Right ventricle myocardium superior (tissue), 1 donor: ENCODE results near the gene MAP3K3. TPM values are rescaled to one million over a fixed set of nuclear protein-coding genes. Genes with fewer than 3 reads are reported as not detected.

Source experiments
- ATAC-seq: fragments of 200-7000 bp; cut with Tn5 transposase; one replicate; pipeline ENCODE4 v1.9.1; 2020; ENCODE audit warnings: mild to moderate bottlenecking; ENCODE audit not compliant: poor library complexity
- DNase-seq: peaks from one replicate; pipeline ENCODE4 v3.0.0-alpha.2; 2020
- intact Hi-C: fragments of 100-400 bp; cut with DNase I; formaldehyde crosslinking; loops from one replicate; pipeline ENCODE4 v1.11.2; 2022
- long read RNA-seq: library from polyadenylated mRNA; unstranded; transcript quantifications from one replicate; pipeline ENCODE4 v2.0.0, GENCODE V29; 2021
- total RNA-seq: library from RNA; stranded (reverse); fragmentation: NEBNext Ultra II Directional; extraction: Animal tissue kit (Norgen Biotek cat#: 25700); gene quantifications from one replicate; pipeline ENCODE4 v1.2.1, GENCODE V29; 2021
- donor health status: DM: no; HTN: yes; CAD: no; lungs with severe emphysema.

Gene MAP3K3
- total RNA-seq, result 31.3 TPM
- long read RNA-seq, full-length matches to known transcripts, result 36 of 73 reads
- long read RNA-seq, partial matches to known transcripts, result 29 of 73 reads
- long read RNA-seq, other reads (novel, unspliced or antisense), result 8 of 73 reads

- intact Hi-C loops, result no loop called here
- ATAC-seq, result peak; percentile 95
These were observed at the start of gene MAP3K3 for GRCh38 chr17:63621684-63622573. TSS of gene MAP3K3 (plus strand) at chr17:63622417. CDS start at chr17:63622760, 343 bp downstream.

DNA sequence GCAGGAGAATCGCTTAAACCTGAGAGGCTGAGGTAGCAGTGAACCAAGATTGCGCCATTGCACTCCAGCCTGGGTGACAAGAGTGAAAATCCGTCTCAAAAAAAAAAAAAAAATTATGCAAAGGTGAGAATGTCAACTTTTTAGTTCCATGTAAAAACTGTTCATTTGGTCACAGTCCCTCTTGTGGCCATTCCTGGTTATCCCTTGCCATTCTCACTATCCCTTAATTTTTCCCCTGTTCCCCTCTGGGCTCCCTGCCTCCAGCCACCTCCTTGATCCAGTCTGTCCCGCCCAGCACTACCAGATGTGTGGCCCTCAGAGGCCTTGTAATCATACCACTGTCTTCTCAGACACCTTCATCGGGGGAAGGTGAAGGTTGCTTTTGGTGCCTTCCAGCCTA, 48.6 kb upstream of the MAP3K3 start:
- intact Hi-C loops, result no loop called here
- ATAC-seq (no peak), DNase-seq (no peak)

More at GRCh38 chr17:63621684-63622573, at the start of gene MAP3K3:
- DNase-seq, result peak; percentile 99

DNA sequence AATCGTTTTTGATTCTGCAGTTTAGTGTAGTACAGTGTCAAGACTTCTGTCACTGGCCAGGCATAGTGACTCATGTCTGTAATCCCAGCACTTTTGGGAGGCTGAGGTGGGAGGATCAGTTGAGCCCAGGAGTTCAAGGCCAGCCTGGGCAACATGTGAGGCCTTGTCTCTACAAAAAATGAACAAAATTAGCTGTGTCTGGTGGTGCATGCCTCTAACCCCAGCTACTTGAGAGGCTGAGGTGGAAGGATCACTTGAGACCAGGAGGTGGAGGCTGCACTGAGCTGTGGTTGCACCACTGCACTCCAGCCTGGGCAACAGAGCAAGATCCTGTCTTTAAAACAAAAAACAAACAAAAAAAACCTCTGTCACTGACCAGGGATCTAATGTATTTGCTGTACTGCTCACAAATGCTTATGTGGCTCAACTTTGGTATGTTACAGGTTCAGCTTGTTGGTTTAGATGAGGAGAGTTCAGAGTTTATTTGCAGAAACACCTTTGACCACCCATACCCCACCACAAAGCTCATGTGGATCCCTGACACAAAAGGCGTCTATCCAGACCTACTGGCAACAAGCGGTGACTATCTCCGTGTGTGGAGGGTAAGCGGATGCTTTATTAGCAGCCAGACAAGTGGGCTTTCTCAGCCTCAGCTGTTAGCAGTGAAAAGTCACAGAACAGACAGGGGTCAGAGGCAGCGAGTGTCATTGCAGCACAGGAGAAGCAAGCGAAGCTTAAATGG, 44.0 kb upstream of the MAP3K3 start:
- DNase-seq (no peak), ATAC-seq (no peak)
- intact Hi-C loops, result no loop called here

- intact Hi-C loops, result no loop called here
- no peak for ATAC-seq
- no peak for DNase-seq
These were observed 43.5 kb upstream of the MAP3K3 start for GRCh38 chr17:63578769-63579111.

- DNase-seq, result no peak
- intact Hi-C loops, result no loop called here
- no peak for ATAC-seq
These were observed 42.6 kb upstream of the MAP3K3 start for GRCh38 chr17:63579633-63580032.

- DNase-seq (no peak), ATAC-seq (no peak)
- intact Hi-C loops, result no loop called here
These were observed 34.4 kb upstream of the MAP3K3 start for GRCh38 chr17:63587770-63588169.

GRCh38 chr17:63588797-63589196, 33.4 kb upstream of the MAP3K3 start:
- ATAC-seq (no peak), DNase-seq (no peak)
- intact Hi-C loops, result no loop called here

DNA sequence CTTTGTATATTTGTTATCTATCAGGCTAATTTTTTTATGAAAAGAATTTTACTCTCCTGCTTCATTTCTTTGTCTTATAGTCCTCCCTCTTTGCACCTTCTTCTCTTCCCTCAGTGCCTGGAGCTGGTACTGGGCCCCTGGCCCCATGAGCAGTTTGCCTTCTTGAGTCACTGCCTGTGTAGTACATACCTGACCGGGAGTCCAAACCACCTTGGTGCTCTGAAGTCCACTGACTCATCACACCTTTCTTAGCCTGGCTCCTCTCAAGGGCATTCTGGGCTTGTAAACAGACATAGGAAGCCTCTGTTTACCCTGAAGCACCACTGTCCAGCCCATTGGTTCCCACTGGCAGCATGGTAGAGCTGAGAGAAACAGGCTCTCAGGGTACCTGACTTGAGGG, 32.6 kb upstream of the MAP3K3 start:
- intact Hi-C loops, result no loop called here
- ATAC-seq (no peak), DNase-seq (no peak)

- ATAC-seq (no peak), DNase-seq (no peak)
- intact Hi-C loops, result no loop called here
These were observed 29.4 kb upstream of the MAP3K3 start for GRCh38 chr17:63592797-63593196.

DNA sequence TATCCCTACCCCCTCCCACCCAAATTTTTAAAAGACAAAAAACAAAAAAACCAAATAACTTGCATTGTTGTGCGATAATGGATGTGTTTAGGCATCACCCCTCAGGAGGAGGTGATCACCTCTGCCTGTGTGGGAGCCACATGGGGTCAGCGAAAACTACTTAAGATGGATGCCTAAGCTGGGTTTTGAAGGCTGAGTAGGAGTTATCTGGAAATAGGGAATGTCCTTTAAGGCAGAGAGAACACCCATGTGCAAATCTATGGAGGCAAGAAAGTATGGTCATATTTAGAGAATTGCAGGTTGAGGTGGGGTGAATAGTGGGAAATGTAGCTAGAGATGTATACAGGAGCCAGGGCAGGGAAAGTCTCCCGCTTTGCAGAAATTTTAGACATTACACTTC, 27.1 kb upstream of the MAP3K3 start:
- ATAC-seq (no peak), DNase-seq (no peak)
- intact Hi-C loops, result no loop called here

GRCh38 chr17:63596856-63597586, 25.2 kb upstream of the MAP3K3 start:
- intact Hi-C loops, result no loop called here
- no peak for DNase-seq
- ATAC-seq, result no peak

DNA sequence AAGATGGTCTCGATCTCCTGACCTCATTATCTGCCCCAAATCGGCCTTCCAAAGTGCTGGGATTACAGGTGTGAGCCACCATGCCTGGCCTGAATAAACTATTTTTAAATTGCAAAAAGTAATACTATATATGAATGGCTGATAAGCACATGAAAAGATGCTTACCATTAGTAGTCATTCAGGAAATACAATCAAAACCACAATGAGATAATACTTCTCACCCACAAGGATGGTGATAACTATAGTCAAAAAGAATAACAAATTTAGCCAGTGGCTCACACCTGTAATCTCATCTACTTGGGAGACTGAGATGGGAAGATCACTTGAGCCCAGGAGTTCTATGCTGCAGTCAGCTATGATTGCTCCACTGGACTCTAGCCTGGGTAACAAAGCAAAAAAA, 23.9 kb upstream of the MAP3K3 start:
- intact Hi-C loops, result no loop called here
- DNase-seq, result no peak
- ATAC-seq, result no peak

GRCh38 chr17:63600569-63601438, 21.4 kb upstream of the MAP3K3 start, which contains the start of gene TACO1:
TSS of gene TACO1 (plus strand) at chr17:63600895. CDS start at chr17:63601084, 189 bp downstream.
- intact Hi-C loops, result no loop called here
- DNase-seq (peak; percentile 86), ATAC-seq (peak; percentile 98)

- DNase-seq (no peak), ATAC-seq (peak; percentile 18)
- intact Hi-C loops, result no loop called here
These were observed 20.5 kb upstream of the MAP3K3 start for GRCh38 chr17:63601439-63602371.

DNA sequence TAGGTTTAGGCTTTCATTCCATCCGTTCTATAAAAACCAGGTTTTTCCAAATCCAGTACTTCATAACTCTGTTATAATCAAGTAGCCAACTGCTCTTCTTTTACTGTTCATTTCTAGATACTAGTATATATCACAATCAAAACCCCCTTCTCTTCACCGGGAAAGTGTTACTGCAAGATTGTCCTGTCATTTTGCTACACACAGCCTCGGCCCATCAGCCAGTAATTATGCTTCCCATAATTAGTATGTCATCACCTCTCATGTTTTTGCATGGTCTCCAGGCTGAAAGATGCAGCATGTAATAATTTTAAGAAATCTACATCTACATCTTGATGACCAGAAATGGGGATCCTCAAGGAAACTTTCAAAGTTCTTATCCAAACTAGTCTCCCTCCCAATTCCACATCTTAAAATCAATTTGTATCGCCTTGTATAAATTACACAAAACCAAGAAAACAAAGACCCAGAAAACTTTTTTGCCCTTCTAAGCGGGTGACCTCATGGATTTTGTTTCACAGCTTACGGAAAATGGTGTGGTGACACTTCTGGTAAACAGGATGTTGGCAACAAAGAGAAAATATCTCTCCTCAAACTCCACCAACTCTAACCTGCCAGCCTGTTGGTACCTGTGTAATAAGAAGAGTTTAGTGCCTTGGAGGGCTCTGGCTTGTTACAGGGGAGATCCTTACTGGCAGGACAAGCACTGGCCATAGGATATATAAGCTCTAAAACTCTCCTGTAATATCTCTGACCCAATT, 12.2 kb upstream of the MAP3K3 start:
- ATAC-seq (no peak), DNase-seq (no peak)
- intact Hi-C loops, result loop anchor here (5.0 kb wide), 1 partner anchor 183 kb away; no protein-coding TSS in a partner anchor

DNA sequence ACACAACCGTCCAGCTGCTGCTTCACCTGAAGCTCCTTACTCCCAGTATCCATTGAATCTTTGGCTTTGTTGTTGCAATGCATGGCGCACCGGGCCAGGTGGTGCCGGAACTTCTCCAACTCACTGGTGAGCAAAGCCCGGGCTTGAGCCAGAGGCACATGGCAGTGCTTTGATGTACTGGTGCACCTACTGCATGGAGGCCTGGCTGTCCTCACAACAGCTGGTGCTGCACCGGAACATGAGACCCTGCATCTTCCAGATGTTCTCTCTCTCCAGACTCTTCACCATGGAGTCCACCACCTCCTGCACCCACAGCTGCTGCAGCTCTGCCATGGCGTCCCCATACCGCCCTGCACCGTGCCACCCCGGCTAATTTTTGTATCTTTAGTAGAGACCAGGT, 11.4 kb upstream of the MAP3K3 start:
- intact Hi-C loops, result loop anchor here (5.0 kb wide), 1 partner anchor 184 kb away; no protein-coding TSS in a partner anchor

More for the DNA sequence above, 11.4 kb upstream of the MAP3K3 start:
- ATAC-seq (no peak), DNase-seq (no peak)
